ENCODE data around the gene TNIP2. TPM values are rescaled to one million over a fixed set of nuclear protein-coding genes. Genes with fewer than 3 reads are reported as not detected.

The TNIP2 gene
- total RNA-seq, 2 donors from 2014 or later = 43.6 to 61.3 TPM

DNA sequence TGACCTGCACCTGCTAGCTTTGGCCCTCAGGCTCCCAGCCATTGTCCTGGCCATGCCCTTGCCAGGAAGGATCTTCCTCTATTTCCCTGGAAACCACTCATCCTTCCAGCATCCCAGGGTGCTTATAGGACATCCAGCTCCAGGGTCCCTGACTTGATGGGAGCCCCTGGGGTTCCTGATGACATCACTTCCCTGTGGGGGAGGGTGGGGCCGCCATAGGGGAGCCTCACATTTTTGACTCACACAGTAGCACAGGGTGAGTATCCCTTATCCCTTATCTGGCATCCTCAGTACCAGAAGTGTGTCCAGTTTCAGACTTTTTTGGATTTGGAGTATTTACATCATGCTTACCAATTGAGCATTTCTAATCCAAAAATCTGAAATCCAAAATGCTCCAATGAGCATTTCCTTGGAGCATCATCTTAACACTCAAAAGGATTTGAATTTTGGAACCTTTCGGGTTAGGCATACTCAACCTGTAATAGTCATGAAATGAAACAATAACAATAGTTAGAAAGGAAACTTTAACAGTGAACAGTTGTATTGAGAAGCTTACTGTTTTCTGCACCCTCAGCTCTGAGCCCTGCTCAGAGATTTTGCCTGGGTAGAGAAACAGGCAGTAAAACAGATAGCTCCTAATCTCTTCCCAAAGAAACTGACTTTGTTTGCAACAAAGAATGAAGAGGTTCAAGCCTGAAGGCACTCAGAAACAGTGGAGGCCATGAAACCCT, 22.1 kb downstream of the TNIP2 start:
- intact Hi-C loops (cut with DNase I) = no loop called here
- Histone ChIP-seq H3K9ac (ENCODE audit: low read depth in 2 of 2, low read length in 2 of 2) (no peak overlapping the region), H3K4me3 (no peak overlapping the region), H3K27me3 (no peaks in the 10 kb centered on the region), H3K36me3 (no peaks in the 10 kb centered on the region), H3K4me1 (no peaks in the 10 kb centered on the region), H3K9me3 (no peaks in the 10 kb centered on the region), H3K27ac (no peak overlapping the region)
- no peak for DNase-seq
- TF ChIP-seq, protein P1, sequence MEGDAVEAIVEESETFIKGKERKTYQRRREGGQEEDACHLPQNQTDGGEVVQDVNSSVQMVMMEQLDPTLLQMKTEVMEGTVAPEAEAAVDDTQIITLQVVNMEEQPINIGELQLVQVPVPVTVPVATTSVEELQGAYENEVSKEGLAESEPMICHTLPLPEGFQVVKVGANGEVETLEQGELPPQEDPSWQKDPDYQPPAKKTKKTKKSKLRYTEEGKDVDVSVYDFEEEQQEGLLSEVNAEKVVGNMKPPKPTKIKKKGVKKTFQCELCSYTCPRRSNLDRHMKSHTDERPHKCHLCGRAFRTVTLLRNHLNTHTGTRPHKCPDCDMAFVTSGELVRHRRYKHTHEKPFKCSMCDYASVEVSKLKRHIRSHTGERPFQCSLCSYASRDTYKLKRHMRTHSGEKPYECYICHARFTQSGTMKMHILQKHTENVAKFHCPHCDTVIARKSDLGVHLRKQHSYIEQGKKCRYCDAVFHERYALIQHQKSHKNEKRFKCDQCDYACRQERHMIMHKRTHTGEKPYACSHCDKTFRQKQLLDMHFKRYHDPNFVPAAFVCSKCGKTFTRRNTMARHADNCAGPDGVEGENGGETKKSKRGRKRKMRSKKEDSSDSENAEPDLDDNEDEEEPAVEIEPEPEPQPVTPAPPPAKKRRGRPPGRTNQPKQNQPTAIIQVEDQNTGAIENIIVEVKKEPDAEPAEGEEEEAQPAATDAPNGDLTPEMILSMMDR (IDR thresholded peaks at IDR 0.05) = no peak

DNA sequence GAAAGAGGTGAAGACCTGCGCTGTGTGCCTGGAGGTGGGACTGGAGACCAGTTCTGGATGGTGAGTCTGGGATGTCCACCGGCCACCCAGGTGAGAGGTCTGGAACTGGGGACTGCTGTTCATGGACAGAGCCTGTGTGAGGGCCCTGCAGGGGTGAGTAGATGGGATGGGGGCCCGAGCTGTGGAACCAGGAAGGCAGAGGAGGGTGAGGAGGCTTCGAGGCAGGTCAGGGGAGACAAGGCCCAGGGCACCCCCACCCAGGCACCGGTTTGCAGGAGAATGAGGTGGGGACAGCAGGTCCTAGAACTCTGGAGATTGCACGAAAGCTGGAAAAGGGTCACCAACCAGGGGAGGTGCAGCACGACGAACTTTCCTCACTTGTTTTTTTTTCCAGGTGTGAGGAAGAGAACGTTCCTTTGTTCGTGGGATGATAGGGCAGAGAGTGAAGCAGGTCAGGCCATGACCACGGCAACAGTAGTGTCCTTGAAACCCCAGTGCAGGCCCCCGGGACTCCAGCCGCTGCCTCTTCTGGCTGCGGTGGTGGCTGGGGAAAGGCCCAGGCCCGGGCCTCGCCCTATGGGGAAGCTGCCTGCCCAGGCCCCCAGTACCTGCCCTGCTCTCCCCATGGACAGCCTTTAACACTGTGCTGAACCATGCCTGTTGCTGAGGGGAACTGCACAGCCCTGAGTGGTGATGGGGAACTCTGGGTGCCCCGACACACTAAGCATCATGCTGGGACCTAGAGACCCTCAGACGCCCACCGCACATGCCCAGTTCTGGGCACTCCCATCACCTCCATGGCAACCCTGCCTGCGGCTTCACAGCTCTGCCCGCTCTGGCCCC, 22.9 kb downstream of the TNIP2 start:
- no peak overlapping the region for H3K9ac ChIP-seq (ENCODE audit: low read depth in 2 of 2, low read length in 2 of 2)

DNA sequence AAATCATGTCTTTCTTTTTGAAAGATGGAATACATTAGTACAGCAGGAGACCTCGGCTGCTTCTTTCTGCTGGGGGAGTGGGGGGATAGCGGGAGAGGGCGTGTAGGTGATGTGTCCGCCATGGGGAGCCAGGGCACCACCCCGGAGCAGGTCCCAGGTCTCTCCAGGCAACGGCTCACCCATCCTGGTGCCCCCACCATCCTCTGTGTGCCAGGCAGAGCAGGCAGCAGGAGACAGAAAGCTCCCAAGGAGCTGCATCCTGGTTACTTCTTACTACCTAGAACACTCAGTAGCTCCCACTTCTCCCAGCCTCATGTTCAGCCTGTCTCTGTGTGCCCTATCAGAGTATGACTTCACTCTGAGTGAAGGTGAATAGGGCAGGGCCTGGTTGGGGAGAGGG, 23.6 kb downstream of the TNIP2 start:
- TF ChIP-seq, protein P1 (IDR thresholded peaks at IDR 0.05) = no peak
- no peak overlapping the region for H3K9ac ChIP-seq (ENCODE audit: low read depth in 2 of 2, low read length in 2 of 2)
- intact Hi-C loops (cut with DNase I) = no loop called here
- H3K27me3 ChIP-seq = no peaks in the 10 kb centered on the region
- no peaks in the 10 kb centered on the region for H3K4me1 ChIP-seq
- no peak overlapping the region for H3K4me3 ChIP-seq
- H3K27ac ChIP-seq = no peak overlapping the region
- no peak for DNase-seq
- no peaks in the 10 kb centered on the region for H3K36me3 ChIP-seq
- H3K9me3 ChIP-seq = no peaks in the 10 kb centered on the region

More for the DNA sequence above, 22.9 kb downstream of the TNIP2 start:
- Histone ChIP-seq H3K4me3 (no peak overlapping the region), H3K27me3 (no peaks in the 10 kb centered on the region), H3K27ac (no peak overlapping the region), H3K9me3 (no peaks in the 10 kb centered on the region), H3K4me1 (no peaks in the 10 kb centered on the region), H3K36me3 (no peaks in the 10 kb centered on the region)
- intact Hi-C loops (cut with DNase I) = no loop called here
- TF ChIP-seq, protein P1 (IDR thresholded peaks at IDR 0.05) = no peak
- DNase-seq = no peak

DNA sequence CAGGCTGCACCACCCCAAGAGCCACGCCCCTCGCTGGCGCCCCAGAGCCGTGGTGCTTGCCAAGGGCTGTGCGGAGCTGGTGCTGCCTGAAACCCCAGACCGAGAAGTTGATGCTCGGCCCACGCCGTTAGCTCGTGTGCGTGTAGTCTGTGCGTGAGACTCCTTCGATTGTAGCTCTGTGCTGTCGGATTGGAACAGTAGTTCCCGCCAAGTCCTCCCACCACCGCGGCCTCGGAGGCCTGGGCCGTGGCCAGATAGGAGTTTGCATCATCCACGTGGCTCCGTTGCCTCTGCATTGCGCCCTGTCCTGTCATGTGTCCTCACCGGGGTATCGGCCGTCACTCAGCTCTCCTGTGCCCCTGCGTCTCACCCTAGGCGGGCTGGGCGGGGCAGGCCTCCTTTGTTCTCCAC, 24.2 kb downstream of the TNIP2 start:
- intact Hi-C loops (cut with DNase I) = no loop called here
- H3K27ac ChIP-seq = no peak overlapping the region
- H3K36me3 ChIP-seq = no peaks in the 10 kb centered on the region
- no peaks in the 10 kb centered on the region for H3K27me3 ChIP-seq
- H3K9me3 ChIP-seq = no peaks in the 10 kb centered on the region
- H3K4me1 ChIP-seq = no peaks in the 10 kb centered on the region
- TF ChIP-seq, protein P1 (IDR thresholded peaks at IDR 0.05) = no peak
- DNase-seq = no peak
- no peak overlapping the region for H3K9ac ChIP-seq (ENCODE audit: low read depth in 2 of 2, low read length in 2 of 2)
- H3K4me3 ChIP-seq = no peak overlapping the region

DNA sequence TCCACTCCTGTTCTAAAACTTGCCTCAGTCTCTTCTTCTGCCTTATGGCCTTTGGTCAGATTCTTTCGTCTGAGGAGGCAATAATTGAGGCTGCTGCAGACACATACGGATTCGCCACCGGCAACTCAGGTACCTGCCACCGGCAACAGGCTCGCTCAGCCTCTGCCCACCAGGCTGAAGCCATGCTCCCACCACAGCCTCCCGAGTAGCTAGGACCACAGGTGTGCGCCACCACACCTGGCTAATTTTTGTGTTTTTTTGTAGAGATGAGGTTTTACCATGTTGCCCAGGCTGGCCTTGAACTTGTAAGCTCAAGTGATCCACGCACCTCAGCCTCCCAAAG, 26.6 kb downstream of the TNIP2 start:
- TF ChIP-seq, protein P1 (IDR thresholded peaks at IDR 0.05) = no peak
- no peak for DNase-seq
- no peak overlapping the region for H3K9ac ChIP-seq (ENCODE audit: low read depth in 2 of 2, low read length in 2 of 2)
- H3K36me3 ChIP-seq = no peaks in the 10 kb centered on the region
- no peaks in the 10 kb centered on the region for H3K4me1 ChIP-seq
- no peak overlapping the region for H3K4me3 ChIP-seq
- H3K27me3 ChIP-seq = no peaks in the 10 kb centered on the region
- no peak overlapping the region for H3K27ac ChIP-seq
- intact Hi-C loops (cut with DNase I) = no loop called here
- H3K9me3 ChIP-seq = no peaks in the 10 kb centered on the region
